Measurements from ENCODE around the gene LRCOL1.

GRCh38 chr12:132648616-132649225, 38.3 kb upstream of the LRCOL1 start:
- TF ChIP-seq POLR2AphosphoS5 (IDR thresholded peaks at IDR 0.05) (no peak), POLR2A (IDR thresholded peaks at IDR 0.05) (no peak), CTCF (IDR thresholded peaks at IDR 0.05) (no peak), EP300 (IDR thresholded peaks at IDR 0.05) (no peak)

All from stomach (tissue), 4 donors.